Peyer's patch (tissue), 4 donors: Measurements from ENCODE around the gene KDM5C.

Experiments used
- POLR2A ChIP-seq, 2 donors: fragments of 450-650 bp; IDR thresholded peaks; one replicate each; pipeline ENCODE4 v1.5.1; 2017; ENCODE audit warnings: antibody characterized with exemption in 2 of 2, mild to moderate bottlenecking in 2 of 2, moderate library complexity in 2 of 2
- TF ChIP-seq, protein P1 (sequence below), 6 experiments: fragments of 450-650 bp in 4 of 6; fragments of 200-600 bp in 2 of 6; sonication (generic) in 1 of 6; IDR thresholded peaks; one replicate each; pipeline ENCODE4 v1.5.1; 2017 to 2019; ENCODE audit warnings: antibody characterized with exemption in 6 of 6, mild to moderate bottlenecking in 3 of 6, moderate library complexity in 1 of 6

DNA sequence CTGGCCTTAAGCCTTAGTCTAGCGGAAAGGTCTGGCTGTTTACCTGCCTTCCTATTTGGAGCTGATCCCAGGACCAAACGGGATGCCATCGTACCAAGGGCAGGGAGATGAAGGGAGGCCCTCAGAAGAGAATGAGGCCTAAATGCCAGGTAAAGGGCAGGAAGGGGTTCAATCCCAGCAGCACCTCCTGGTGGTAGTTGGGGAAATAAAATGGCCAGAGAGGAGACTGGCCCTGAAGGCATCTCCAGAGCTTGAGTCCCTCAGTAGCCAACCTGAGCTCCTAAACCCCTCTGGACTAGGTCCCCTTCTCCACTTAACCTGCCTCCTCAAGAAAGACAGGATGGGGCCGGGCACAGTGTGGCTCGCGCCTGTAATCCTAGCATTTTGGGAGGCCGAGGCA, 53.7 kb downstream of the KDM5C start:
- TF ChIP-seq, protein P1, sequence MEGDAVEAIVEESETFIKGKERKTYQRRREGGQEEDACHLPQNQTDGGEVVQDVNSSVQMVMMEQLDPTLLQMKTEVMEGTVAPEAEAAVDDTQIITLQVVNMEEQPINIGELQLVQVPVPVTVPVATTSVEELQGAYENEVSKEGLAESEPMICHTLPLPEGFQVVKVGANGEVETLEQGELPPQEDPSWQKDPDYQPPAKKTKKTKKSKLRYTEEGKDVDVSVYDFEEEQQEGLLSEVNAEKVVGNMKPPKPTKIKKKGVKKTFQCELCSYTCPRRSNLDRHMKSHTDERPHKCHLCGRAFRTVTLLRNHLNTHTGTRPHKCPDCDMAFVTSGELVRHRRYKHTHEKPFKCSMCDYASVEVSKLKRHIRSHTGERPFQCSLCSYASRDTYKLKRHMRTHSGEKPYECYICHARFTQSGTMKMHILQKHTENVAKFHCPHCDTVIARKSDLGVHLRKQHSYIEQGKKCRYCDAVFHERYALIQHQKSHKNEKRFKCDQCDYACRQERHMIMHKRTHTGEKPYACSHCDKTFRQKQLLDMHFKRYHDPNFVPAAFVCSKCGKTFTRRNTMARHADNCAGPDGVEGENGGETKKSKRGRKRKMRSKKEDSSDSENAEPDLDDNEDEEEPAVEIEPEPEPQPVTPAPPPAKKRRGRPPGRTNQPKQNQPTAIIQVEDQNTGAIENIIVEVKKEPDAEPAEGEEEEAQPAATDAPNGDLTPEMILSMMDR (IDR thresholded peaks at IDR 0.05): no peak
- no peak for TF ChIP-seq POLR2A (IDR thresholded peaks at IDR 0.05)
